ENCODE measurements around the gene PTPRD. TPM values are rescaled to one million over a fixed set of nuclear protein-coding genes. Genes with fewer than 3 reads are reported as not detected.

Gene PTPRD
- total RNA-seq, 2 experiments from 2014 or later, result not detected

- Mint-ChIP-seq H3K9me3 (ENCODE audit: low read depth) (peaks cover 7% of the 10 kb centered on the region), H3K27me3 (no peaks in the 10 kb centered on the region), H3K36me3 (ENCODE audit: low read depth) (no peaks in the 10 kb centered on the region), H3K27ac (no peak overlapping the region), H3K4me3 (no peak overlapping the region), H3K4me1 (no peaks in the 10 kb centered on the region)
- ATAC-seq (no peak), DNase-seq (no peak)
- ChIA-PET CTCF (no interaction called here), POLR2A (no interaction called here)
- intact Hi-C loops (cut with DNase I, micrococcal nuclease), result no loop called here
Measured at GRCh38 chr9:10235376-10235775, 377.4 kb downstream of the PTPRD start.

DNA sequence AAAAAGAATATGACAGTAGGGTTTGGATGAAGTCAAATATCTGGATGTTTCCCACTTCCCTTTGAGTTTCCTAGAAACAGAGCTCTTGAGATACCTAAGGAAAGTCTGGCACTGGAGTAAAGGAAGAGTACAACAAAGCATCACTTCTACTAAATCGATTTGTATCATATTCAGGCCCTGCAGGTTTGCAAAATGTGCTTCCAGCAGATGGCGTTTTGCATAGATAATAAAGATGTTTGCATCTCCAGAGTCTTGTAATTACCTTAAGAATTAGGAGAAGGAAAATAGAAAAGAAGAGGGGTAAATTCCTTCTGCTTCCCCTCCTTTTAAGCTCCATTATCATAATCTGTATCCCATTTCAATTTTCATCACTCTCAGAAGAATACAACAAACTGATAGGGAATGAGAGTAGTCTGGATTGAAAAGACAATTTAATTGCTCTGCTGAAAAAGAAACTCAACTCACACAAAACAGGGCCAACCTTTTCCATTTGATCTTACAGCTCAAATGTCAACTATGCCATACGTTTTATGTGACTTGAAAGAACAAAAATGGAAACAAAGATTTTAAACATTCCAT lies 380.4 kb downstream of the PTPRD start:
- Mint-ChIP-seq H3K4me3 (no peak overlapping the region), H3K4me1 (no peaks in the 10 kb centered on the region), H3K27me3 (no peaks in the 10 kb centered on the region), H3K27ac (no peak overlapping the region), H3K36me3 (ENCODE audit: low read depth) (no peaks in the 10 kb centered on the region), H3K9me3 (ENCODE audit: low read depth) (no peaks in the 10 kb centered on the region)
- ChIA-PET CTCF (interaction anchor here (0.6 kb wide), 1 partner anchor 9 kb away, joined by 3 read pairs; no protein-coding TSS in a partner anchor), POLR2A (no interaction called here)
- ATAC-seq (no peak), DNase-seq (no peak)
- intact Hi-C loops (cut with DNase I, micrococcal nuclease), result no loop called here

GRCh38 chr9:10230512-10230911 lies 382.3 kb downstream of the PTPRD start:
- Mint-ChIP-seq H3K36me3 (ENCODE audit: low read depth) (no peaks in the 10 kb centered on the region), H3K9me3 (ENCODE audit: low read depth) (peaks cover 2% of the 10 kb centered on the region), H3K4me1 (no peaks in the 10 kb centered on the region), H3K4me3 (no peak overlapping the region), H3K27me3 (no peaks in the 10 kb centered on the region), H3K27ac (no peak overlapping the region)
- no peak for DNase-seq
- ChIA-PET POLR2A (no interaction called here), CTCF (interaction anchor here (0.7 kb wide), 1 partner anchor 12 kb away, joined by 3 read pairs; no protein-coding TSS in a partner anchor)
- no peak for ATAC-seq
- intact Hi-C loops (cut with DNase I, micrococcal nuclease), result no loop called here

DNA sequence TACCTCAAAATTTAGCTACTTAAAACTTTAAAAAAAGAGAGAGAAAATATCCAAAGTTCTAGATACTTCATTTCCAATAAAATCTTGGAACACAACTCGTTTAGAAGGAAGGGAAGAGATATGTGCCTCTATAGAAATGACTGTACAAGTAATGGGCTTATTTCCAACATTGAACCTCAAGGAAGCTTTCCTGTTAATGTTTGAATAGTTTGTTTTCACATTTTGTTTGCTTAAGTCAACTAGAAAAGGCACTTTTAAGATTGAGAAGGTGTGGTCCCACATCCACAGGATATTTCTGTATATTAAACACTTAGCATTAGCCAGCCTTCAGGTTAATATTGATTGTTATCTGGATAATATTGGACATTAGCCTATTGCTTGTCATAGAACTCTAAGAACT lies 384.7 kb downstream of the PTPRD start:
- POLR2A ChIA-PET, result no interaction called here
- no peaks in the 10 kb centered on the region for H3K36me3 Mint-ChIP-seq (ENCODE audit: low read depth)
- no peak overlapping the region for H3K4me3 Mint-ChIP-seq

GRCh38 chr9:10226996-10227395 lies 385.8 kb downstream of the PTPRD start:
- H3K36me3 Mint-ChIP-seq (ENCODE audit: low read depth), result no peaks in the 10 kb centered on the region
- no peak overlapping the region for H3K27ac Mint-ChIP-seq
- no peaks in the 10 kb centered on the region for H3K4me1 Mint-ChIP-seq
- ATAC-seq (no peak), DNase-seq (no peak)
- ChIA-PET CTCF (no interaction called here), POLR2A (no interaction called here)
- peaks cover 2% of the 10 kb centered on the region for H3K9me3 Mint-ChIP-seq (ENCODE audit: low read depth)
- intact Hi-C loops (cut with DNase I, micrococcal nuclease), result no loop called here
- H3K4me3 Mint-ChIP-seq, result no peak overlapping the region
- H3K27me3 Mint-ChIP-seq, result no peaks in the 10 kb centered on the region

More for the DNA sequence above, 384.7 kb downstream of the PTPRD start:
- Mint-ChIP-seq H3K27me3 (no peaks in the 10 kb centered on the region), H3K27ac (no peak overlapping the region), H3K9me3 (ENCODE audit: low read depth) (peaks cover 2% of the 10 kb centered on the region), H3K4me1 (no peaks in the 10 kb centered on the region)
- ATAC-seq (no peak), DNase-seq (no peak)
- intact Hi-C loops (cut with DNase I, micrococcal nuclease), result no loop called here
- CTCF ChIA-PET, result no interaction called here

DNA sequence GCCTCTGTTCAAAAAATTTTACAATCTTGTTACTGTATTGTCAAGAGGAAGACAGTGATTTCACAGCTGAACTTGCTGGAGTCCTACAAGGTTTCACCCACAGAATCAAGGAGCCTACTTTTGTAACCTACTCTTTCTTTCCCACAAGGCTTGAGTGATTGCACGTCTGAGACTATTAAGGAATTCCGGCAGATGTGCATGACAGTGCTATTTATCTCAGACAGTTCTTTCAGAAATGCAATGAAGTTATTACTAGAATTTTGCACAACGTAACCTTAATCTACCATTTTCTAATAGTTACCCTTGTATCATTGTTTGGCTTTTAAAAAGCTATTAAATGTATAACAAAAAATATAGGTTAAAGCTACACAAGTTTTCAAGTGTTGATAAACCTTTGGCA lies 400.1 kb downstream of the PTPRD start:
- no peaks in the 10 kb centered on the region for H3K27me3 Mint-ChIP-seq
- no peak for ATAC-seq
- intact Hi-C loops (cut with DNase I, micrococcal nuclease), result no loop called here
- H3K9me3 Mint-ChIP-seq (ENCODE audit: low read depth), result no peaks in the 10 kb centered on the region
- no peaks in the 10 kb centered on the region for H3K36me3 Mint-ChIP-seq (ENCODE audit: low read depth)
- no peak overlapping the region for H3K27ac Mint-ChIP-seq
- H3K4me1 Mint-ChIP-seq, result no peaks in the 10 kb centered on the region
- DNase-seq, result no peak
- ChIA-PET POLR2A (interaction anchor here (0.5 kb wide), 1 partner anchor 537 kb away, joined by 5 read pairs; no protein-coding TSS in a partner anchor), CTCF (interaction anchor here (2.5 kb wide), 1 partner anchor 47 kb away, joined by 5 read pairs; no protein-coding TSS in a partner anchor)
- no peak overlapping the region for H3K4me3 Mint-ChIP-seq

- H3K36me3 Mint-ChIP-seq (ENCODE audit: low read depth), result no peaks in the 10 kb centered on the region
- no peak for ATAC-seq
- CTCF ChIA-PET, result no interaction called here
- intact Hi-C loops (cut with DNase I, micrococcal nuclease), result no loop called here
- DNase-seq, result no peak
- H3K27ac Mint-ChIP-seq, result no peak overlapping the region
- no peaks in the 10 kb centered on the region for H3K9me3 Mint-ChIP-seq (ENCODE audit: low read depth)
- H3K4me1 Mint-ChIP-seq, result no peaks in the 10 kb centered on the region
- no peak overlapping the region for H3K4me3 Mint-ChIP-seq
- POLR2A ChIA-PET, result no interaction called here
- no peaks in the 10 kb centered on the region for H3K27me3 Mint-ChIP-seq
Measured at GRCh38 chr9:10208691-10209069, 404.1 kb downstream of the PTPRD start.

DNA sequence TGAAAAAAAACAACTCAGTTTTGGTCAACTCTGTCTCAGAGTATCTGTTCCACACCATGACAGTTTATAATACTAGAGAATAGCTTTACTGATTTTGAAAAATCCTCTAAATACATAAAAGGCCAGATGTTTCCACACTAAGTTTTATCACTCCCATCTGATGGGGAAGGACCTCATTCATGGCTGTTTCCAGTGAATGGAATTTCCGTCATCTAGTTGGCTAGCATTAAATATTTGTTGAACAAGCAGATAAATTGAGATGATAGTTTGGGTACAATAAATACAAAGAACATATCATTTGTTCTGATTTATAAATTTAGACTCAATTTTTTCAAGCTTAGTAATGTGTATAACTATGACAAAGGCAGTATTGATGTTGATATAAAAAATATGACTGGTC lies 408.5 kb downstream of the PTPRD start:
- H3K4me1 Mint-ChIP-seq, result no peaks in the 10 kb centered on the region

DNA sequence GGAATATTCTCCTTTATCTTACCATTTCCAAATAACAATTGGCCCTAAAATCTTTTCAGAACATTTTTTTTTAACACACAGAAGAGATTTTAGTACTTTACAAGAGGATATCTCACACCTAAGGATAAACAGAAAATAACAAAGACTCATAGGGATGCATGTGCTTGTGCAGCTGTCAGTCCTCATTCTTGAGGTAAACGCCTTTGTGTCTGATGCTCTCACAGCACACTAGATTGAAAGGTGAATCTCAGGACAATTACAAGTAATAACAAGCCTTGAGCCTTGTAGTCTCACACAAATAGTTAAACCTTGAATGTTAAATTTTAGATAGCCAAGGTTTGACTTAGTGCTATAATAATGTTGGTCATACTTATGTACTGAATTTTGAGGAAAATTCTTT lies 439.2 kb downstream of the PTPRD start:
- Mint-ChIP-seq H3K4me3 (no peak overlapping the region), H3K36me3 (ENCODE audit: low read depth) (no peaks in the 10 kb centered on the region), H3K27me3 (no peaks in the 10 kb centered on the region), H3K9me3 (ENCODE audit: low read depth) (peaks cover 11% of the 10 kb centered on the region), H3K27ac (no peak overlapping the region), H3K4me1 (no peaks in the 10 kb centered on the region)
- ATAC-seq, result no peak
- POLR2A ChIA-PET, result no interaction called here
- intact Hi-C loops (cut with DNase I, micrococcal nuclease), result no loop called here
- CTCF ChIA-PET, result interaction anchor here (0.5 kb wide), 1 partner anchor 1373 kb away, joined by 3 read pairs; no protein-coding TSS in a partner anchor
- DNase-seq, result no peak

More for the DNA sequence above, 408.5 kb downstream of the PTPRD start:
- intact Hi-C loops (cut with DNase I, micrococcal nuclease), result no loop called here
- H3K27me3 Mint-ChIP-seq, result no peaks in the 10 kb centered on the region
- H3K36me3 Mint-ChIP-seq (ENCODE audit: low read depth), result no peaks in the 10 kb centered on the region
- no peak for DNase-seq
- no peak for ATAC-seq
- POLR2A ChIA-PET, result no interaction called here
- H3K9me3 Mint-ChIP-seq (ENCODE audit: low read depth), result no peaks in the 10 kb centered on the region
- no peak overlapping the region for H3K4me3 Mint-ChIP-seq
- CTCF ChIA-PET, result no interaction called here
- no peak overlapping the region for H3K27ac Mint-ChIP-seq

GRCh38 chr9:10172476-10172875 lies 440.3 kb downstream of the PTPRD start:
- H3K9me3 Mint-ChIP-seq (ENCODE audit: low read depth), result peaks cover 11% of the 10 kb centered on the region
- DNase-seq, result no peak
- ChIA-PET CTCF (no interaction called here), POLR2A (no interaction called here)
- no peaks in the 10 kb centered on the region for H3K4me1 Mint-ChIP-seq
- ATAC-seq, result no peak
- H3K27ac Mint-ChIP-seq, result no peak overlapping the region
- no peaks in the 10 kb centered on the region for H3K27me3 Mint-ChIP-seq
- H3K4me3 Mint-ChIP-seq, result no peak overlapping the region
- no peaks in the 10 kb centered on the region for H3K36me3 Mint-ChIP-seq (ENCODE audit: low read depth)
- intact Hi-C loops (cut with DNase I, micrococcal nuclease), result no loop called here

GRCh38 chr9:10168241-10168640 lies 444.6 kb downstream of the PTPRD start:
- ChIA-PET POLR2A (no interaction called here), CTCF (no interaction called here)
- Mint-ChIP-seq H3K27me3 (no peaks in the 10 kb centered on the region), H3K36me3 (ENCODE audit: low read depth) (no peaks in the 10 kb centered on the region), H3K9me3 (ENCODE audit: low read depth) (peaks cover 6% of the 10 kb centered on the region), H3K27ac (no peak overlapping the region), H3K4me3 (no peak overlapping the region), H3K4me1 (no peaks in the 10 kb centered on the region)
- ATAC-seq (no peak), DNase-seq (no peak)
- intact Hi-C loops (cut with DNase I, micrococcal nuclease), result no loop called here

- ATAC-seq, result no peak
- ChIA-PET POLR2A (no interaction called here), CTCF (no interaction called here)
Measured at GRCh38 chr9:10148796-10149195, 464.0 kb downstream of the PTPRD start.

More at GRCh38 chr9:10148796-10149195, 464.0 kb downstream of the PTPRD start:
- Mint-ChIP-seq H3K27me3 (no peaks in the 10 kb centered on the region), H3K27ac (no peak overlapping the region), H3K9me3 (ENCODE audit: low read depth) (peaks cover 7% of the 10 kb centered on the region), H3K4me1 (no peaks in the 10 kb centered on the region), H3K36me3 (ENCODE audit: low read depth) (no peaks in the 10 kb centered on the region), H3K4me3 (no peak overlapping the region)
- intact Hi-C loops (cut with DNase I, micrococcal nuclease), result no loop called here
- no peak for DNase-seq

Data from activated CD4-positive, alpha-beta T cell treated with anti-CD3 and anti-CD28 coated beads for 36 hours (primary cell).